IMR-90 (cell line): Measurements from ENCODE around the gene HOXA3. TPM values are rescaled to one million over a fixed set of nuclear protein-coding genes. Genes with fewer than 3 reads are reported as not detected.

Experiments
- ATAC-seq: fragments of 200-7000 bp; cut with Tn5 transposase; 2 replicates; pipeline ENCODE4 v1.9.1; 2020; ENCODE audit warnings: low read depth, mild to moderate bottlenecking, moderate library complexity
- BruUV-seq: library from RNA; stranded (reverse); fragments of 400-500 nt; replicated peaks from 2 replicates; lab custom pipeline; 2021; lab: Mats Ljungman, UMichigan
- CTCF ChIA-PET: fragments of 300-600 bp; formaldehyde crosslinking; extraction: SDS; loops from one replicate; lab custom pipeline; 2021; ENCODE audit warnings: antibody characterized with exemption; lab: Yijun Ruan, JAX
- POLR2A ChIA-PET: fragments of 300-600 bp; sonication (Branson Sonifier 250); formaldehyde crosslinking; loops from one replicate; lab custom pipeline; 2022; ENCODE audit warnings: antibody characterized with exemption; ENCODE audit not compliant: unreplicated experiment; lab: Charles Lee
- DNase-seq: peaks from one replicate; pipeline ENCODE4 v3.0.0; 2013
- H2AFZ ChIP-seq: replicated peaks from 2 replicates; pipeline ENCODE3; 2013; ENCODE audit warnings: low read length, mild to moderate bottlenecking; ENCODE audit not compliant: poor library complexity
- H2AK5ac ChIP-seq: 2 replicates; pipeline ENCODE4 v1.6.1; 2013; ENCODE audit warnings: low read depth, low read length, inconsistent platforms
- H2AK9ac ChIP-seq: replicated peaks from 2 replicates; pipeline ENCODE3; 2013; ENCODE audit warnings: mild to moderate bottlenecking, low read depth, low read length, moderate library complexity; ENCODE audit not compliant: poor library complexity
- H2BK120ac ChIP-seq: 2 replicates; pipeline ENCODE4 v1.6.1; 2013; ENCODE audit warnings: low read depth, low read length, inconsistent platforms
- H2BK15ac ChIP-seq: 3 replicates; pipeline ENCODE4 v1.6.1; 2013; ENCODE audit warnings: low read depth, low read length, inconsistent platforms
- H2BK20ac ChIP-seq: 2 replicates; pipeline ENCODE4 v1.6.1; 2013; ENCODE audit warnings: low read depth, mild to moderate bottlenecking, inconsistent platforms, low read length, moderate library complexity
- H2BK5ac ChIP-seq: 2 replicates; pipeline ENCODE4 v1.6.1; 2013; ENCODE audit warnings: mild to moderate bottlenecking, low read depth, low read length, inconsistent platforms; ENCODE audit not compliant: poor library complexity, severe bottlenecking
- H3K14ac ChIP-seq: replicated peaks from 2 replicates; pipeline ENCODE4 v1.6.1; 2013; ENCODE audit warnings: low read depth, low read length, inconsistent platforms
- H3K18ac ChIP-seq: 2 replicates; pipeline ENCODE4 v1.6.1; 2013; ENCODE audit warnings: low read depth, low read length, control low read depth
- H3K23ac ChIP-seq: 2 replicates; pipeline ENCODE4 v1.6.1; 2013; ENCODE audit warnings: low read depth, low read length, inconsistent platforms
- H3K27ac ChIP-seq: 2 replicates; pipeline ENCODE4 v1.5.1; 2013; ENCODE audit warnings: mild to moderate bottlenecking, control low read depth, low read length; ENCODE audit not compliant: insufficient read depth
- H3K27me3 ChIP-seq: 2 replicates; pipeline ENCODE4 v1.6.1; 2013; ENCODE audit warnings: low read length; ENCODE audit not compliant: control insufficient read depth, insufficient read depth
- H3K36me3 ChIP-seq: 2 replicates; pipeline ENCODE4 v1.6.1; 2013; ENCODE audit warnings: low read length, mixed read lengths; ENCODE audit not compliant: control insufficient read depth, insufficient read depth
- H3K4ac ChIP-seq: 2 replicates; pipeline ENCODE4 v1.6.1; 2013; ENCODE audit warnings: low read depth, low read length, inconsistent platforms
- H3K4me1 ChIP-seq: 2 replicates; pipeline ENCODE4 v1.6.1; 2013; ENCODE audit warnings: low read length, mixed read lengths; ENCODE audit not compliant: control insufficient read depth, insufficient read depth
- H3K4me2 ChIP-seq: 2 replicates; pipeline ENCODE4 v1.6.1; 2013; ENCODE audit warnings: low read depth, mild to moderate bottlenecking, control low read depth, low read length, moderate library complexity
- H3K4me3 ChIP-seq: 2 replicates; pipeline ENCODE4 v1.5.1; 2013; ENCODE audit warnings: low read depth, mild to moderate bottlenecking, control low read depth, low read length, moderate library complexity; ENCODE audit not compliant: insufficient read depth
- H3K56ac ChIP-seq: 2 replicates; pipeline ENCODE4 v1.6.1; 2013; ENCODE audit warnings: low read length, inconsistent platforms; ENCODE audit not compliant: insufficient read depth; ENCODE audit errors: extremely low read depth
- H3K79me1 ChIP-seq, 2 experiments: 2 replicates each; pipeline ENCODE4 v1.6.1; 2013; ENCODE audit warnings: low read length in 2 of 2, inconsistent platforms in 1 of 2, low read depth in 1 of 2
- H3K9ac ChIP-seq: 2 replicates; pipeline ENCODE4 v1.6.1; 2013; ENCODE audit warnings: low read depth, low read length, control low read depth
- H3K9me1 ChIP-seq: 2 replicates; pipeline ENCODE4 v1.6.1; 2013; ENCODE audit warnings: low read length, inconsistent platforms; ENCODE audit not compliant: insufficient read depth
- H3K9me3 ChIP-seq: 2 replicates; pipeline ENCODE4 v1.6.1; 2013; ENCODE audit warnings: low read length; ENCODE audit not compliant: control insufficient read depth, insufficient read depth
- H4K20me1 ChIP-seq: 2 replicates; pipeline ENCODE4 v1.6.1; 2013; ENCODE audit warnings: low read length, inconsistent platforms; ENCODE audit not compliant: insufficient read depth
- H4K5ac ChIP-seq: 2 replicates; pipeline ENCODE4 v1.6.1; 2013; ENCODE audit warnings: mild to moderate bottlenecking, low read depth, low read length, control low read depth
- H4K8ac ChIP-seq, 2 experiments: 2 replicates each; pipeline ENCODE4 v1.6.1; 2013; ENCODE audit warnings: low read depth in 2 of 2, low read length in 2 of 2, control low read depth in 1 of 2, inconsistent platforms in 1 of 2
- H4K91ac ChIP-seq: 2 replicates; pipeline ENCODE4 v1.6.1; 2013; ENCODE audit warnings: low read depth, low read length, inconsistent platforms; ENCODE audit not compliant: insufficient read depth
- FOS ChIP-seq: fragments of 150-350 bp; IDR thresholded peaks from 2 replicates; pipeline ENCODE4 v1.6.1; 2016; ENCODE audit warnings: low read depth, low read length
- MAFK ChIP-seq: IDR thresholded peaks from 2 replicates; pipeline ENCODE4 v1.6.1; 2012; ENCODE audit warnings: low read depth, low read length, improper control_type of control experiment
- MXI1 ChIP-seq: IDR thresholded peaks from 2 replicates; pipeline ENCODE4 v1.6.1; 2012; ENCODE audit warnings: low read depth, mild to moderate bottlenecking, low read length, moderate library complexity, borderline replicate concordance
- RAD21 ChIP-seq: IDR thresholded peaks from 2 replicates; pipeline ENCODE4 v1.6.1; 2012; ENCODE audit warnings: low read length, improper control_type of control experiment
- RCOR1 ChIP-seq: IDR thresholded peaks from 2 replicates; pipeline ENCODE4 v1.6.1; 2012; ENCODE audit warnings: mild to moderate bottlenecking, low read length, improper control_type of control experiment; ENCODE audit not compliant: insufficient replicate concordance
- RFX5 ChIP-seq: IDR thresholded peaks from 2 replicates; pipeline ENCODE4 v1.8.0; 2012; ENCODE audit warnings: low read depth, mild to moderate bottlenecking, low read length, moderate library complexity
- SMC3 ChIP-seq: fragments of 150-350 bp; IDR thresholded peaks from 2 replicates; pipeline ENCODE4 v1.6.1; 2016; ENCODE audit warnings: low read depth, mild to moderate bottlenecking, antibody characterized with exemption, low read length, moderate library complexity
- WGBS, 2 experiments: methylation state at CpG; one replicate each; pipeline versions ENCODE4 v1.1.5 to v1.1.7; 2013; ENCODE audit warnings: missing lambda C conversion rate in 2 of 2; ENCODE audit not compliant: insufficient read length in 1 of 2; ENCODE audit errors: extremely low coverage in 2 of 2; 5-methylcytosine and 5-hydroxymethylcytosine counted together
- dilution Hi-C: fragments of 300-500 bp; cut with HindIII; formaldehyde crosslinking; loops from one replicate; pipeline ENCODE4 v1.14.3; 2018; ENCODE audit warnings: low sequenced_read_pairs; ENCODE audit not compliant: unreplicated experiment
- in situ Hi-C: fragments of 300-500 bp; cut with MboI; formaldehyde crosslinking; loops from 3 replicates; pipeline ENCODE4 v1.14.3; 2019; ENCODE audit warnings: low sequenced_read_pairs, inconsistent platforms, mixed read lengths
- intact Hi-C: fragments of 100-400 bp; cut with micrococcal nuclease; formaldehyde crosslinking; loops from 2 replicates; pipeline ENCODE4 v1.10.0; 2022
- polyA plus RNA-seq, 3 experiments: library from polyadenylated mRNA; depleted of rRNA; stranded (reverse); fragments of >200 nt; gene quantifications; 2 replicates each; pipeline ENCODE4 v1.2.3, GENCODE V29; 2012; ENCODE audit warnings: low replicate concordance in 1 of 3
- total RNA-seq: library from RNA; depleted of rRNA; stranded (reverse); fragments of >200 nt; gene quantifications from 2 replicates; pipeline ENCODE4 v1.2.3, GENCODE V29; 2012

Gene HOXA3
- total and polyA plus RNA-seq, 2 of the 4 experiments (the other 2 are of a cell fraction) = 0.90 to 5.4 TPM

- H3K18ac ChIP-seq = no peak overlapping the region
- no TSS peak for BruUV-seq
- H3K56ac ChIP-seq = no peak overlapping the region
- H3K4me1 ChIP-seq = no peaks in the 10 kb centered on the region
- in situ Hi-C loops (no loop called here), dilution Hi-C loops (no loop called here), intact Hi-C loops (no loop called here)
- no peak overlapping the region for H2AFZ ChIP-seq
- H2BK20ac ChIP-seq = no peak overlapping the region
- ChIA-PET POLR2A (no interaction called here), CTCF (no interaction called here)
- TF ChIP-seq SMC3 = no peak
- TF ChIP-seq MAFK = no peak
- TF ChIP-seq FOS = no peak
- no peak for TF ChIP-seq RCOR1
- TF ChIP-seq RFX5 = no peak
- no peak for TF ChIP-seq RAD21
- no peak for TF ChIP-seq MXI1
- H3K9me1 ChIP-seq = no peaks in the 10 kb centered on the region
- H3K27ac ChIP-seq = no peak overlapping the region
- H3K23ac ChIP-seq = no peak overlapping the region
- H2BK15ac ChIP-seq = no peak overlapping the region
- H4K91ac ChIP-seq = no peak overlapping the region
- H3K79me1 ChIP-seq = peaks cover 10 to 16% of the 10 kb centered on the region in 2 experiments; a peak in 3 of 4 replicates
- H4K8ac ChIP-seq = no peak overlapping the region
- H2BK5ac ChIP-seq = no peak overlapping the region
- H3K27me3 ChIP-seq = 0 out of 2 replicates have a peak, but pooled peaks cover 2% of the 10 kb centered on the region
- no peak overlapping the region for H3K4ac ChIP-seq
- H2AK5ac ChIP-seq = no peak overlapping the region
- H2AK9ac ChIP-seq = no peak overlapping the region
- H3K9me3 ChIP-seq = no peaks in the 10 kb centered on the region
- no peak for DNase-seq
- H2BK120ac ChIP-seq = no peak overlapping the region
- no peak overlapping the region for H3K4me3 ChIP-seq
- H3K14ac ChIP-seq = no peak overlapping the region
- ATAC-seq = no peak
- H3K4me2 ChIP-seq = no peak overlapping the region
- H3K36me3 ChIP-seq = peaks cover 5% of the 10 kb centered on the region
- peaks cover 13% of the 10 kb centered on the region for H4K20me1 ChIP-seq
- H3K9ac ChIP-seq = no peak overlapping the region
- no peak overlapping the region for H4K5ac ChIP-seq
- 90% methylated on average over 2 of the region's 29 CpGs; no CpG with 5 or more reads in 1 of the 2 experiments for WGBS, 2 experiments
These were observed 57.9 kb downstream of the HOXA3 start for GRCh38 chr7:27094304-27095049.
